Neural progenitor cell (in vitro differentiated cells): ENCODE results near the gene TRABD2B.

Experiments
- CTCF ChIP-seq: fragments of 200-600 bp; sonication (generic); IDR thresholded peaks from 2 replicates; pipeline ENCODE4 v1.5.1; 2017; ENCODE audit warnings: antibody characterized with exemption, mild to moderate bottlenecking
- EZH2 ChIP-seq: fragments of 200-600 bp; sonication (generic); IDR thresholded peaks from 2 replicates; pipeline ENCODE4 v1.6.1; 2017; ENCODE audit warnings: antibody characterized with exemption, mild to moderate bottlenecking, moderate library complexity
- EZH2phosphoT487 ChIP-seq: fragments of 200-600 bp; sonication (generic); IDR thresholded peaks from 2 replicates; pipeline ENCODE4 v1.6.1; 2017; ENCODE audit warnings: antibody characterized with exemption

GRCh38 chr1:48006264-48006663, 9.1 kb upstream of the TRABD2B start:
- TF ChIP-seq CTCF (no peak), EZH2 (no peak), EZH2phosphoT487 (no peak)
